ENCODE results near the gene ANKRD33B.

DNA sequence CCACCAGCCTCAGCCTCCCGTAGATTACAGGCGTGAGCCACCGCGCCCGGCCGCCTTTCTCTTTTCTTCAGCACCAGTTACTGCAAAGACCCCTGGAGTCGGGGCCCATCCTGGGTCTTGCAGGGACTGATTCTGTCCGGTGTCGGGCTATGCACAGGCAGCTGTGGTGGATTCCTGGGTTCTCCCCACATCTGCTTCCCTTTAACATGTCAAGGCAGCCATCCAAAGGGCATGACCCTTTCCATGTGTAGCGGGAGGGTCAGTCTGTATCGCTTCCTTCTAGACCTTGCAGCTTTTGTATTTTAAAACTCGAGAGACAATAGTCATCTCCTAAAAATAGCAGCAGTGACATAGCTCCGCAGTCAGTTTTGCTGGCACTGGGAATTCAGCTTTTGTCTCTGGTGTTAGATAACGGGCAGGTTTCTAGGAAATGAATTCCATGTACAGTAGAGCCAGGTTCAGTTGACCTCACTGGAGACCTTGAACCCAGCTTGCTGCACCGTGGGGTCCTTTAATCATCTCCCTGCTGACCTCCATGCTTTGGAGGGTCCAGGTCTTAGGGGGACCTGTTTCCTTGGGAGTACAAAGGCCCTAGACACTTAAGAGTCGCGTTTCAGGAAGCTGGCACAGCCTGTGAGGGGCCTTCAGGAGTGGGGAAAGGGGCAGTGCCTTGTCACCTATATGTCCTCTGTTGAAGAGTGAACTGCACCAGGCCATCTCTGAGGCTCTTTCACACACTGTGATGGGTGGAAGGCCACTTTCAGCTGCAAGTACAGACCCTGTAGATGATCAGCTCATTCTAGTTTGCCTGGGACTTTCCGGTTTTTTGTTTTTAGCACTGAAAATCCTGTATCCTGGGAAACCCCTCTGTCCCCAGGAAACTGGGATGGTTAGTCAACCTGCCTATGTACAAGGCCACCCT lies 13.8 kb downstream of the ANKRD33B start:
- TF ChIP-seq EZH2 (IDR thresholded peaks at IDR 0.05; ENCODE audit: low read length): no peak
- TF ChIP-seq, protein P1, sequence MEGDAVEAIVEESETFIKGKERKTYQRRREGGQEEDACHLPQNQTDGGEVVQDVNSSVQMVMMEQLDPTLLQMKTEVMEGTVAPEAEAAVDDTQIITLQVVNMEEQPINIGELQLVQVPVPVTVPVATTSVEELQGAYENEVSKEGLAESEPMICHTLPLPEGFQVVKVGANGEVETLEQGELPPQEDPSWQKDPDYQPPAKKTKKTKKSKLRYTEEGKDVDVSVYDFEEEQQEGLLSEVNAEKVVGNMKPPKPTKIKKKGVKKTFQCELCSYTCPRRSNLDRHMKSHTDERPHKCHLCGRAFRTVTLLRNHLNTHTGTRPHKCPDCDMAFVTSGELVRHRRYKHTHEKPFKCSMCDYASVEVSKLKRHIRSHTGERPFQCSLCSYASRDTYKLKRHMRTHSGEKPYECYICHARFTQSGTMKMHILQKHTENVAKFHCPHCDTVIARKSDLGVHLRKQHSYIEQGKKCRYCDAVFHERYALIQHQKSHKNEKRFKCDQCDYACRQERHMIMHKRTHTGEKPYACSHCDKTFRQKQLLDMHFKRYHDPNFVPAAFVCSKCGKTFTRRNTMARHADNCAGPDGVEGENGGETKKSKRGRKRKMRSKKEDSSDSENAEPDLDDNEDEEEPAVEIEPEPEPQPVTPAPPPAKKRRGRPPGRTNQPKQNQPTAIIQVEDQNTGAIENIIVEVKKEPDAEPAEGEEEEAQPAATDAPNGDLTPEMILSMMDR (optimal IDR thresholded peaks at IDR 0.05 in 1 of 3, IDR thresholded peaks at IDR 0.05 in 1 of 3, conservative IDR thresholded peaks at IDR 0.05 in 1 of 3; ENCODE audit: extremely low read depth in 1 of 3, insufficient read depth in 2 of 3, low read length in 3 of 3): no peak

All from keratinocyte (primary cell).